NCI-H82 treated with DMSO at 0.1 percent for 48 hours (cell line): Measurements from ENCODE around the gene KREMEN1.
"Not testable (repeated sequence)": the region's sequence is repeated elsewhere in the genome, so short reads cannot be mapped to it uniquely, and the experiment has no call there.

Experiments used
- DNase-seq: peaks from one replicate; lab custom pipeline; 2025; ENCODE audit not compliant: unreplicated experiment; lab: John Stamatoyannopoulos, UW

The KREMEN1 gene

GRCh38 chr22:29102300-29102699 lies 29.5 kb downstream of the KREMEN1 start:
- DNase-seq = no peak

GRCh38 chr22:29103121-29103520 lies 30.3 kb downstream of the KREMEN1 start:
- DNase-seq = no peak

GRCh38 chr22:29105468-29105867 lies 32.6 kb downstream of the KREMEN1 start:
- DNase-seq = no peak

GRCh38 chr22:29106839-29107238 lies 34.0 kb downstream of the KREMEN1 start:
- peak; percentile 69 for DNase-seq

GRCh38 chr22:29108137-29108536 lies 35.3 kb downstream of the KREMEN1 start:
- no peak for DNase-seq

- no peak for DNase-seq
Measured at GRCh38 chr22:29109822-29110221, 37.0 kb downstream of the KREMEN1 start.

- no peak for DNase-seq
Measured at GRCh38 chr22:29110946-29111345, 38.1 kb downstream of the KREMEN1 start.

- no peak for DNase-seq
Measured at GRCh38 chr22:29112121-29112520, 39.3 kb downstream of the KREMEN1 start.

GRCh38 chr22:29112681-29113080 lies 39.8 kb downstream of the KREMEN1 start:
- no peak for DNase-seq

GRCh38 chr22:29113319-29113718 lies 40.5 kb downstream of the KREMEN1 start:
- no peak for DNase-seq

- no peak for DNase-seq
Measured at GRCh38 chr22:29114392-29114791, 41.6 kb downstream of the KREMEN1 start.

GRCh38 chr22:29115682-29116288 lies 43.0 kb downstream of the KREMEN1 start:
- no peak for DNase-seq

- no peak for DNase-seq
Measured at GRCh38 chr22:29116397-29117123, 43.7 kb downstream of the KREMEN1 start.

- no peak for DNase-seq
Measured at GRCh38 chr22:29117799-29118477, 45.1 kb downstream of the KREMEN1 start.

GRCh38 chr22:29120098-29120912 lies 47.5 kb downstream of the KREMEN1 start:
- not testable (repeated sequence) for DNase-seq

GRCh38 chr22:29121124-29121523 lies 48.3 kb downstream of the KREMEN1 start:
- no peak for DNase-seq

- DNase-seq = no peak
Measured at GRCh38 chr22:29122041-29122440, 49.2 kb downstream of the KREMEN1 start.

GRCh38 chr22:29124777-29125442 lies 52.1 kb downstream of the KREMEN1 start:
- no peak for DNase-seq

- no peak for DNase-seq
Measured at GRCh38 chr22:29125443-29125778, 52.6 kb downstream of the KREMEN1 start.

GRCh38 chr22:29125844-29126243 lies 53.0 kb downstream of the KREMEN1 start:
- DNase-seq = no peak
